GM23338 (cell line): ENCODE data around the gene CENPS. TPM values are rescaled to one million over a fixed set of nuclear protein-coding genes. Genes with fewer than 3 reads are reported as not detected.

Experiments used
- ATAC-seq: fragments of 200-7000 bp; cut with Tn5 transposase; 3 replicates; pipeline ENCODE4 v1.9.1; 2020
- DNase-seq: peaks from one replicate; pipeline ENCODE4 v3.0.0-alpha.2; 2015; ENCODE audit warnings: low spot score
- H2AFZ ChIP-seq: fragments of 200-600 bp; sonication (generic); 2 replicates; pipeline ENCODE4 v1.8.0; 2016; ENCODE audit warnings: antibody characterized with exemption, mild to moderate bottlenecking, moderate library complexity
- H3F3A ChIP-seq: fragments of 200-600 bp; sonication (generic); replicated peaks from 2 replicates; pipeline ENCODE4 v1.8.0; 2017; ENCODE audit warnings: antibody characterized with exemption, mixed run types, low read depth
- H3K27ac ChIP-seq: fragments of 200-600 bp; sonication (generic); 2 replicates; pipeline ENCODE4 v1.6.1; 2016; ENCODE audit warnings: low read depth
- H3K27me3 ChIP-seq: fragments of 200-600 bp; sonication (generic); 2 replicates; pipeline ENCODE4 v1.8.0; 2016; ENCODE audit warnings: mild to moderate bottlenecking, mixed run types, moderate library complexity; ENCODE audit not compliant: insufficient read depth
- H3K36me3 ChIP-seq: fragments of 200-600 bp; sonication (generic); 2 replicates; pipeline ENCODE4 v1.8.0; 2016; ENCODE audit warnings: mild to moderate bottlenecking; ENCODE audit not compliant: insufficient read depth
- H3K4me1 ChIP-seq: fragments of 200-600 bp; sonication (generic); 2 replicates; pipeline ENCODE4 v1.8.0; 2016; ENCODE audit warnings: mild to moderate bottlenecking, moderate library complexity; ENCODE audit not compliant: insufficient read depth
- H3K4me2 ChIP-seq: fragments of 200-600 bp; sonication (generic); 2 replicates; pipeline ENCODE4 v1.7.1; 2017; ENCODE audit warnings: mixed run types
- H3K4me3 ChIP-seq: fragments of 200-600 bp; sonication (generic); 2 replicates; pipeline ENCODE4 v1.6.1; 2016; ENCODE audit warnings: mixed run types
- H3K79me2 ChIP-seq: fragments of 200-600 bp; sonication (generic); replicated peaks from 2 replicates; pipeline ENCODE4 v1.8.0; 2017; ENCODE audit warnings: mild to moderate bottlenecking; ENCODE audit not compliant: insufficient read depth
- H3K9me2 ChIP-seq: fragments of 200-600 bp; sonication (generic); 2 replicates; pipeline ENCODE4 v1.8.0; 2017; ENCODE audit not compliant: insufficient read depth
- H4K20me1 ChIP-seq: fragments of 200-600 bp; sonication (generic); replicated peaks from 2 replicates; pipeline ENCODE4 v1.8.0; 2017; ENCODE audit warnings: mild to moderate bottlenecking; ENCODE audit not compliant: insufficient read depth
- H3K27ac Mint-ChIP-seq: 2 replicates; pipeline ENCODE4 v1.8.0; 2020; ENCODE audit warnings: inconsistent platforms, mild to moderate bottlenecking, moderate library complexity, mixed read lengths
- H3K27me3 Mint-ChIP-seq: 3 replicates; pipeline ENCODE4 v1.8.0; 2022; ENCODE audit warnings: low read depth, mild to moderate bottlenecking, moderate library complexity, mixed read lengths, inconsistent platforms; ENCODE audit not compliant: insufficient read depth, poor library complexity
- H3K36me3 Mint-ChIP-seq: 3 replicates; pipeline ENCODE4 v1.8.0; 2021; ENCODE audit warnings: low read depth, mild to moderate bottlenecking, inconsistent platforms, moderate library complexity, mixed read lengths
- H3K4me1 Mint-ChIP-seq: 3 replicates; pipeline ENCODE4 v1.8.0; 2020; ENCODE audit warnings: mild to moderate bottlenecking, inconsistent platforms, mixed read lengths
- H3K4me3 Mint-ChIP-seq: 3 replicates; pipeline ENCODE4 v1.8.0; 2021; ENCODE audit warnings: moderate library complexity, mild to moderate bottlenecking, inconsistent platforms, mixed read lengths
- H3K9me3 Mint-ChIP-seq: 3 replicates; pipeline ENCODE4 v1.8.0; 2020; ENCODE audit warnings: moderate library complexity, mild to moderate bottlenecking, inconsistent platforms, mixed read lengths
- CREB1 ChIP-seq: fragments of 250-450 bp; sonication (Bioruptor Pico); IDR thresholded peaks from 2 replicates; pipeline ENCODE4 v1.5.0; 2020; ENCODE audit warnings: low read depth, mild to moderate bottlenecking, moderate library complexity
- EZH2 ChIP-seq: fragments of 200-600 bp; sonication (generic); IDR thresholded peaks from one replicate; pipeline ENCODE4 v1.8.0; 2017; ENCODE audit warnings: antibody characterized with exemption, mild to moderate bottlenecking, low read depth; ENCODE audit not compliant: unreplicated experiment
- JUNB ChIP-seq: IDR thresholded peaks from one replicate; pipeline ENCODE4 v1.6.1; 2016; ENCODE audit warnings: antibody characterized with exemption; ENCODE audit not compliant: unreplicated experiment
- REST ChIP-seq: IDR thresholded peaks from one replicate; pipeline ENCODE4 v1.6.1; 2018; ENCODE audit warnings: antibody characterized with exemption; ENCODE audit not compliant: unreplicated experiment
- STAT1 ChIP-seq: IDR thresholded peaks from one replicate; pipeline ENCODE4 v1.6.1; 2016; ENCODE audit warnings: antibody characterized with exemption; ENCODE audit not compliant: unreplicated experiment
- ZNF114 ChIP-seq: fragments of 250-450 bp; sonication (Bioruptor Pico); IDR thresholded peaks from 2 replicates; pipeline ENCODE4 v1.5.0; 2020; ENCODE audit warnings: mild to moderate bottlenecking, moderate library complexity
- ZNF331 ChIP-seq: fragments of 250-450 bp; sonication (Bioruptor Pico); IDR thresholded peaks from 2 replicates; pipeline ENCODE4 v1.5.0; 2020; ENCODE audit warnings: low read depth, mild to moderate bottlenecking, moderate library complexity
- ZNF462 ChIP-seq: fragments of 250-450 bp; sonication (Bioruptor Pico); IDR thresholded peaks from 2 replicates; pipeline ENCODE4 v1.5.0; 2020; ENCODE audit warnings: mild to moderate bottlenecking, moderate library complexity
- polyA plus RNA-seq: library from polyadenylated mRNA; unstranded; fragments of >200 nt; fragmentation: Nextera tagmentation; extraction: Ambion mirVana; gene quantifications from 2 replicates; pipeline ENCODE4 v1.2.1, GENCODE V29; 2016
- total RNA-seq: library from RNA; depleted of rRNA; stranded (reverse); fragments of >200 nt; shearing (Covaris generic); gene quantifications from 2 replicates; pipeline ENCODE4 v1.2.3, GENCODE V29; 2014

CENPS gene
- total and polyA plus RNA-seq, 2 experiments from 2014 or later = 4.7 to 31.3 TPM

DNA sequence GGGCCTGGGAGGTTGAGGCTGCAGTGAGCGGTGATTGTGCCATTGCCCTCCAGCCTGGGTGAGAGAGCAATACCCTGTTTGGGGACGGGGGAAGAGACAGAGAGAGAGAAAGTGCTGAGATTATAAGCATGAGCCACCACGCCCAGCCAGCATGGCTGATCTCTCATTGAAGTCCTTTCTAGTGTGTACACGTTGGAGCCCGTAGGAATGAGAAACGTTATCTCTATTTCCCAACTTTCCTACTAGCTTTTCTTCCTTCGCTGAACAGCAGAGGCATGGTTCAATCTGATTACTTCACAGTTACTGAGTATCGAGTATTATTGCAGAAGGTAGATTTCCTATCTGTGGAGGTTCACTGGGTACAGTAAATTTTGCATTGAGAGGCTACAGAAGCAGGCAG is 49.1 kb downstream of the CENPS start (continued):
- TF ChIP-seq ZNF462 (CRISPR knock-in tag) = no peak

DNA sequence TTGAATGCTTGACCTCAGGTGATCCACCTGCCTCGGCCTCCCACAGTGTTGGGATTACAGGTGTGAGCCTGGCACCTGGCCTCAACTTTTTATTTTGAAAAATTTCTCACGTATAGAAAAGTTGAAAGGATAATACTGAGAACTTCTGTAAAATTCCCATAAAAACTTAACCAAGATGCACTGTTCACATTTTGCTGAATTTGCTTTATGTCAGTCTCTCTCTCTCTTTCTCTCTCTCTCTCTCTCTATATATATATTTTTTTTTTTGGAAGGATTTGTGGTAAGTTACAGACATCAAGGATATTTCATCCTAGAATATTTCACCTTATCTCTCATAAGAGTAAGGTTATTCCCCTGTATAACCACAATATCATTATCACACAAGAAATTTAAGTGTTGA is 50.4 kb downstream of the CENPS start:
- H3K4me3 Mint-ChIP-seq = no peak overlapping the region
- H4K20me1 ChIP-seq = peaks cover 26% of the 10 kb centered on the region
- H3F3A ChIP-seq = peaks cover 6% of the 10 kb centered on the region
- H3K27me3 ChIP-seq = no peaks in the 10 kb centered on the region
- no peak overlapping the region for H3K27ac ChIP-seq
- H3K27ac Mint-ChIP-seq = no peak overlapping the region
- no peak overlapping the region for H3K4me2 ChIP-seq
- peaks cover 11% of the 10 kb centered on the region for H3K4me1 Mint-ChIP-seq
- DNase-seq = no peak
- H3K27me3 Mint-ChIP-seq = no peaks in the 10 kb centered on the region
- H3K36me3 Mint-ChIP-seq = no peaks in the 10 kb centered on the region
- peaks cover 9% of the 10 kb centered on the region for H3K4me1 ChIP-seq
- no peak for ATAC-seq
- no peaks in the 10 kb centered on the region for H3K9me3 Mint-ChIP-seq
- TF ChIP-seq ZNF331 (CRISPR knock-in tag) (no peak), STAT1 (no peak), EZH2 (no peak), CREB1 (CRISPR knock-in tag) (no peak), REST (no peak), JUNB (no peak), ZNF114 (no peak)
- no peak overlapping the region for H2AFZ ChIP-seq
- no peaks in the 10 kb centered on the region for H3K36me3 ChIP-seq
- H3K4me3 ChIP-seq = no peak overlapping the region
- H3K79me2 ChIP-seq = peaks cover 98% of the 10 kb centered on the region
- no peaks in the 10 kb centered on the region for H3K9me2 ChIP-seq
